Brain pericyte (primary cell): ENCODE measurements around the gene SYVN1.

ENCODE experiments used
- DNase-seq: peaks from one replicate; pipeline ENCODE4 v3.0.0-alpha.2; 2012; ENCODE audit warnings: low read depth, low spot score

SYVN1 gene

GRCh38 chr11:65087827-65088226 is 46.5 kb downstream of the SYVN1 start:
- DNase-seq, result no peak

DNA sequence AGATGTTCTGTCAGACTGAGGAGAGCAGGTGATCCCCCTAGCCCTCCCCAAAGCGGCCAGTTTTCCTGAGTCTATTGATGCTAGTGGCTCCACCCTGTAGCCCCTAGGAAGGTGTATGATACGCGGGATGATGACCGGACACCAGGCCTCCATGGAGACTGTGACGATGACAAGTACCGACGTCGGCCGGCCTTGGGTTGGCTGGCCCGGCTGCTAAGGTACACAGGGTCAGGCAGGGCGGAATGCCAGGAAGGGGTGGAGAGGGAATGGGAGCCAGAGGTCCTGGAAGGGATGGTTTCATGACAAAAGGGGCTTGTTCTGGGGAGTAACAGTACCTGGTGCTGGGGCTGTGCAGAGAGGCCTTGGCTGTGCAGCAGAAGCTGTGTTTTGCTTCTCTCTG is 47.1 kb downstream of the SYVN1 start:
- no peak for DNase-seq

DNA sequence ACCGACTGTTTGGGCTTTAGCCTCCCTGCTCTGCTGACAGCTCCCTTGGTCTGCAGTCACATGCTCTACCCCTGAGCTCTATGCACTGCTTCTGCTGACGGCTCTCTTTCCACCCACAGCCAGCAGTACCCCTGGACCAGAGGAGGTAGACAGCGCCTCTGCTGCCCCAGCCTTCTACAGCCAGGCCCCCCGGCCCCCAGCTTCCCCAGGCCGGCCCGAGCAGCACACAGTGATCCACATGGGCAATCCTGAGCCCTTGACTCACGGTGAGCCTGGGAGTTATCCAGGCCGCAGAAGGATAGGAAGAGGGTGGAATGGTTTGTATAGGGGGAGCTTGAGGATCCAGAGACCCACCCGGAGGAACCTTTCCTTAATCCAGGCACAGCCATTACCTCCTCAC is 47.5 kb downstream of the SYVN1 start:
- DNase-seq, result no peak

DNA sequence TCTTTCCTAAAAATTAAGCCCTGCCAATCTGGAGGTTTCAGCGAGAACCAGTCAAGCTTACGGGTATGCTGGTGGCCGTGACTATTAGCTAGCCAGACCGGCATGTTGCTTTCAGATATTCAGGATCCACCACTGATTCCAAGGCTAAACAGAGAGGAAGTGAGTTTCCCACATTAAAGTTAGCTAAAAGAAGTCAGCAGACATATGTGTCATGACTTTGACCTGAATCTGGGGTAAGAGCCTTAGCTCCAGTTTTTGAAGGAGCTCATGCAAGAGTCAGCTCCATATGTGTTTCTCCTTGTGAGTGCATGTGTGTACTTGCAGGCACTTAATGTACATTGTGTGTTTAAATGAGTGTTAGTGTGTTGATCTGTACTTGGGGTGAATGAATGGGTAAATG is 48.9 kb downstream of the SYVN1 start:
- DNase-seq, result no peak

- DNase-seq, result no peak
Observed at GRCh38 chr11:65084598-65085375, 49.5 kb downstream of the SYVN1 start.

DNA sequence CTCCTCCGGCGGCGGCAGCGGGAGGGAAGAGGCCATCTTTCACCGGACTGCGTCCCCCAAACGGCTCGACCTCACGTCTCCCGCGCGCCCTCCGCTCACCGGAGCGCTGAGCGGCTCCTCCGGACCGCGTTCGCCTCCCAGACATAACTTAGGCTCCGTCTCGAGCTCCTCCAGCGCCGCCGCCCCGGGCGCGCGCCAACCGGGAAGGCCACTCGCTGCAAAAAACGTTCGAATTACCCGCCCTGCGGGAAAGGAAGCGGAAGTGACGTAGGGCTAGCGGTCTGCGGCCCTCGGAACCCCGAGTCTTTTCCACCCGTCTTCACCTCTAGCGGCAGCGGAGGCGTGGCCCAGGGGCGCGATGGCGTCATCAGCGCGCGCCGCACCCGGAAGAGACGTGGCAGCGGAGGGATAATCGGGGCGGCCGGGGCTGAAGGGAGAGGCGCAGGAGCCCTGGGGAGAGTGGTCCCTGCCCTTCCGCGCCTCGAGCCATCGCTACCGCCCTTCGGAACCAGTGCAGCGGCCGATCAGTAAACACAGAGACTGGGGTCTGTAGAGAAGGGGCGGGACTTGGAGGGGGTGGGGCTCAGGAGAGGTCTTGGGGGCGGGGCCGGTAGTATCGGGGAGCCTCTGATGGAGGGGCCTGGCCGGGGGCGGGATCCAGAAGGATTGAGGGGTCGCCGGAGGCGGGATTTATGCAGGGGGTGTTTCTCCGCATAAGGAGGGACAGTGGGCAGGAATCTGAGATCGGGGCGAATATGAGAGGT is 50.3 kb downstream of the SYVN1 start, which contains the start of the genes CDCA5 and ZFPL1:
CDCA5 (minus strand) TSS at position 207 of the 764 bp plus-strand sequence; CDS start at position 145, 62 bp downstream.
ZFPL1 (plus strand) TSS at position 389 of the 764 bp plus-strand sequence. CDS start 477 bp downstream, outside the sequence.
- peak; percentile 80 for DNase-seq

DNA sequence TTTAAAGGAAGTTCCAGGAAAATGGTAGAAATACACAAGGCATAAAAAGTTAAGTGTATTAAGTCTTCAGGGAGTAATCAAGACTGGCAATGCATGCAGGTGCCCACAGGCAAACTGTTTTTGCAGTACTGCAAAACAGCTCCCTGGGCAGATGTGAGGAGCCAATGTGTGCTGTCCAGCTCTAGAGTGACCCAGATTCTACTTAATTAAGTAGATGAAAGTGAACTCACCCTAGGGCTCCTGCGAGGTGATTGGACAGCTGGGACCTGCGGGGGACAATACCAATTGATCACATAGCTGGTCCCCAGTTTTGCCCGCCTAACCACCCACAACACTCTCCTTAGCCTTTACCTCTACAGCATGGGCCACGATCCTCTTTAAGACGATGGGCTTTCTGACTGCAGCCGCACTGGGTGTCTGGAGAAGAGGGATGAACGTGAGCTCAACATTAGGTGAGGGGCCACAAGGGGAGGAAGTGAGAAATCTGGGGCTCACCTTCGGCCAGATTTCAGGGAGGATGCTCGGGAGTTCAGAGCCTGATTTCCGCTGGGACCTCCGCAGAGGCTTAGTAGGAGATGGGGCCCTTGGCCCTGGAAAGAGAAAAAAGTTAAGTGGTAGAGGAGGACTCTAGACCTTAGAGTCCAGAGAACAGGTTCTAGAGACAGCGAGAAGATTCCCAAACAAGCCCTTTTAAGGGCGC is 51.0 kb downstream of the SYVN1 start:
- DNase-seq, result no peak

- no peak for DNase-seq
Observed at GRCh38 chr11:65078786-65079342, 55.5 kb downstream of the SYVN1 start.

GRCh38 chr11:65078151-65078550 is 56.2 kb downstream of the SYVN1 start:
- no peak for DNase-seq

GRCh38 chr11:65077451-65077850 is 56.9 kb downstream of the SYVN1 start:
- no peak for DNase-seq
